HG02970 (cell line): ENCODE results near the gene PNKD.

ENCODE experiments used
- ATAC-seq: cut with Tn5 transposase; IDR thresholded peaks from one replicate; pipeline ENCODE4 v1.9.1; 2021; ENCODE audit warnings: mild to moderate bottlenecking, moderate library complexity, moderate number of reproducible peaks; ENCODE audit not compliant: unreplicated experiment, low FRiP score

PNKD gene

GRCh38 chr2:218392891-218393462 is 122.7 kb downstream of the PNKD start:
- ATAC-seq: no peak

GRCh38 chr2:218393750-218394290 is 123.5 kb downstream of the PNKD start:
- ATAC-seq: no peak

- ATAC-seq: no peak
Measured at GRCh38 chr2:218394298-218395089, 124.2 kb downstream of the PNKD start.

- ATAC-seq: no peak
Measured at GRCh38 chr2:218395090-218395444, 124.7 kb downstream of the PNKD start.

DNA sequence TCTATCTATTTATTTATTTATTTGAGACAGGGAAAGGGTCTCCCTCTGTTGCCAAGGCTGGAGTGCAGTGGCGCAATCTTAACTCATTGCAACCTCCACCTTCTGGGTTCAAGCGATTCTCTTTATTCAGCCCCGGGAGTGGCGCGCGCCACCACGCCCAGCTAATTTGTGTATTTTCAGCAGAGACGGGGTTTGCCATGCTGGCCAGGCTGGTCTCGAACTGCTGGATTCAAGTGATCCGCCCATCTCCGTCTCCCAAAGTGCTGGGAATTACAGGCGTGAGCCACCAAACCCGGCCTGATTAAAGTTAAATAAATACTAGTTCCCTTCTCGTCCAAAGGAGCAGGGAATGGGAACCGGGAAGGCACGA is 125.1 kb downstream of the PNKD start:
- ATAC-seq: no peak

GRCh38 chr2:218395826-218396687 is 125.7 kb downstream of the PNKD start:
- ATAC-seq: peak; percentile 55
